Retinal pigment epithelial cell (primary cell): ENCODE measurements around the gene LPIN2.

Experiments used
- DNase-seq: peaks from one replicate; pipeline ENCODE4 v3.0.0-alpha.2; 2010; ENCODE audit warnings: low read depth
- H3K4me3 ChIP-seq: 2 replicates; pipeline ENCODE4 v1.5.1; 2011; ENCODE audit warnings: mild to moderate bottlenecking, low read length, control low read depth, moderate library complexity
- TF ChIP-seq, protein P1 (sequence below): conservative IDR thresholded peaks from 2 replicates; pipeline ENCODE4 v1.5.1; 2011; ENCODE audit warnings: low read depth, low read length, control low read depth, inconsistent platforms

The LPIN2 gene

DNA sequence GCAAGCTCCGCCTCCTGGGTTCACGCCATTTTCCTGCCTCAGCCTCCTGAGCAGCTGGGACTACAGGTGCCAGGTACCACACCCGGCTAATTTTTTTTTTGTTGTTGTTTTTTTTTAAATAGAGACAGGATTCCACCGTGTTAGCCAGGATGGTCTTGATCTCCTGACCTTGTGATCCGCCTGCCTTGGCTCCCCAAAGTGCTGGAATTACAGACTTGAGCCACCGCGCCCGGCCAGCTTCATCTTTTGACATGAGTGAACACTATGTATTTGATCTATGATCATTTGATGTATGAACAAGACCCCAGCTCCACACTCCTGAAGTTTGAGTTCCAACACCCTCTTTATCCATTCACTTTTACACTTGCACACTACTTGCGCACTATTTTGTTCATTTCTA is 43.4 kb upstream of the LPIN2 start:
- no peak for DNase-seq
- TF ChIP-seq, protein P1, sequence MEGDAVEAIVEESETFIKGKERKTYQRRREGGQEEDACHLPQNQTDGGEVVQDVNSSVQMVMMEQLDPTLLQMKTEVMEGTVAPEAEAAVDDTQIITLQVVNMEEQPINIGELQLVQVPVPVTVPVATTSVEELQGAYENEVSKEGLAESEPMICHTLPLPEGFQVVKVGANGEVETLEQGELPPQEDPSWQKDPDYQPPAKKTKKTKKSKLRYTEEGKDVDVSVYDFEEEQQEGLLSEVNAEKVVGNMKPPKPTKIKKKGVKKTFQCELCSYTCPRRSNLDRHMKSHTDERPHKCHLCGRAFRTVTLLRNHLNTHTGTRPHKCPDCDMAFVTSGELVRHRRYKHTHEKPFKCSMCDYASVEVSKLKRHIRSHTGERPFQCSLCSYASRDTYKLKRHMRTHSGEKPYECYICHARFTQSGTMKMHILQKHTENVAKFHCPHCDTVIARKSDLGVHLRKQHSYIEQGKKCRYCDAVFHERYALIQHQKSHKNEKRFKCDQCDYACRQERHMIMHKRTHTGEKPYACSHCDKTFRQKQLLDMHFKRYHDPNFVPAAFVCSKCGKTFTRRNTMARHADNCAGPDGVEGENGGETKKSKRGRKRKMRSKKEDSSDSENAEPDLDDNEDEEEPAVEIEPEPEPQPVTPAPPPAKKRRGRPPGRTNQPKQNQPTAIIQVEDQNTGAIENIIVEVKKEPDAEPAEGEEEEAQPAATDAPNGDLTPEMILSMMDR = no peak

DNA sequence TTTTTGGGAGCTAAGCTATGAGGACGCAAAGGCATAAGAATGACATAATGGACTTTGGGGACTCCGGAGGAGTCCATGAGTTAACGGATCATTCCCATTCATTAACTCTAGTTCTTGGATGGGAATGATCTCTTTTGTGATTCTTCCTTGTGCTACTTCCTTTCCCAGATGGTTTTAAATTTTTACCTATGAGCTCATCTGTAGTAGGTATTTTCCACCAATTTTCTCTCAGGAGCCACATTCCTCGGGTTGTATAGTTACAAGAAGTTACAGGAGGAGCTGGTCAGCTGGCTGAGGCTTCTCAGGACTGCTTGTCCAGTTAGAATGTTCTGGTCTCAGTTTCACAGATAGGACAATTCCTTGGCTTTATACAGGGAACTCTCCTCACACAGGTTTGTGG is 42.9 kb upstream of the LPIN2 start:
- TF ChIP-seq, protein P1 = no peak
- DNase-seq = no peak

More for the DNA sequence above, 43.4 kb upstream of the LPIN2 start:
- H3K4me3 ChIP-seq = no peak overlapping the region

DNA sequence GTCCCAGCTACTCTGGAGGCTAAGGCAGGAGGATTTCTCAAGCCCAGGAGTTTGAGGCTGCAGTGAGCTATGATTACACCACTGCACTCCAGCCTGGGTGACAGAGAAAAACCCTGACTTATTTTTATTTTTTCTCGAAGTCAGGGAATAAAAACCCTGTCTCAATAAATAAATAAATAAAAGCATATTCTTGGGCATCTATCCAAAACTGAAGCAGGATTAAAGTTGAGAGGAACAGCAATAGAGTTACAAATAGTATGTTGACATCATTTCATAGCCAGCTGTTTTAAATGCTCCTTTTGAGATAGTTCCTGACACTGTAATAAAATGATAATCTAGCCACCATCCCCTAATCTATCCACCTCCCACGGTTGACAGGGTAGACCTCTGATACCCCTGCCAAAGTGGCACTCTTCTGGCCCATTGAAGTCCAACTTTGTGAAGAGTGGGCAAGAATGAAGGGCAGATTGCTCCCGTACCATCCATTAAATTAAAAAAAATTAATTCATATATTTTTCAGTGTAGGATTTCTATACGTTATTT is 42.3 kb upstream of the LPIN2 start:
- no peak overlapping the region for H3K4me3 ChIP-seq
- no peak for DNase-seq
- TF ChIP-seq, protein P1 = no peak

More for the DNA sequence above, 42.9 kb upstream of the LPIN2 start:
- H3K4me3 ChIP-seq = no peak overlapping the region

DNA sequence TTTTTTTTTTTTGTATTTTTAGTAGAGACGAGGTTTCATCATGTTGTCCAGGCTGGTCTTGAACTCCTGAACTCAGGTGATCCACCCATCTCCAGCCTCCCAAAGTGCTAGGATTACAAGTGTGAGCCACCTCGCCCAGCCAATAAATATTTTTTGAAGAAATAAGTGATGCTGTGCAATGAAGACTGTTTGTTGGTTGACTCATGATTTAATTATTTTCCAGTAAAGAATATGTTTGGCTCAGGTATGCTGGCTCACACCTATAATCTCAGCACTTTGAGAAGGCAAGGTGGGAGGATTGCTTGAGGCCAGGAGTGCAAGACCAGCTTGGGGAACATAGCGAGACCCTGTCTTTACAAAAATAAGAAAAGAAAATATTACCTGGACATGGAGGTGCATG is 41.8 kb upstream of the LPIN2 start:
- no peak overlapping the region for H3K4me3 ChIP-seq
- DNase-seq = no peak
- TF ChIP-seq, protein P1 = no peak

DNA sequence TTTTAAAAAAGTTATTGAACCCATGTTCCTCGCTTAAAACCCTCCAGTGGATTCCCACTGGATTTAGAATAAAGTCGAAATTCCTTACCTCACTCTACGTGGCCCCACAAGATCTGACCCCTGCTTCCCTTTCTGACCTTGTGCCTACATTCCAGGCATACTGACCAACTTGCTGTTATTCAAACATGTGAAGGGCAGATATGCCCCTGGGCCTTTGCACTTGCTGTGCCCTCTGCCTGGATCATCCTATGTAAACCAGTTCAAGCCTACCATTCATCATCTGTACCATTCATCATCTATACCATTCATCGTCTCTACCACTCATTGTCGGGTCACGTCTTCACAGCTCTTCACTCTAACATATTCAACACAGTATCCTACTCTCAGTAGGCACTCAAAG is 41.3 kb upstream of the LPIN2 start:
- DNase-seq = no peak
- no peak overlapping the region for H3K4me3 ChIP-seq
- TF ChIP-seq, protein P1 = no peak

DNA sequence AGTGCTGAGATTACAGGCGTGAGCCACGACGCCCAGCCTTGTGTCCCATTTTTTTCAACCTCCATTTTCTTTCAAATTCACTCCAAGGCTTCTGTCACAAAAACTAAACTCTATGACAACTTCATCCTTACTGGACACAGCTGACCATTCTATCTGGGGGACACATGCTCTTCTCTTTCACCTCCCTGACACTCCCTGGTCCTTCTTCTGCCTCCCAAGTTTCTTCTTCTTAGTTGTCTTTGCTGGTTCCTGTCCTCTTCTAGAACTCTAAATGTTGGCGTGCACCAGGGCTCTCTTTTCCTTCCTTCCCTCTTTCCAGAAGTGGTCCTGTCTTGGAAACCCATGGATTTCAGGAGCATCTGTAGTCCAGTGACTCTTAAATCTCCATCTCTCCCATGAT is 40.1 kb upstream of the LPIN2 start:
- TF ChIP-seq, protein P1 = no peak
- DNase-seq = no peak
- H3K4me3 ChIP-seq = no peak overlapping the region

DNA sequence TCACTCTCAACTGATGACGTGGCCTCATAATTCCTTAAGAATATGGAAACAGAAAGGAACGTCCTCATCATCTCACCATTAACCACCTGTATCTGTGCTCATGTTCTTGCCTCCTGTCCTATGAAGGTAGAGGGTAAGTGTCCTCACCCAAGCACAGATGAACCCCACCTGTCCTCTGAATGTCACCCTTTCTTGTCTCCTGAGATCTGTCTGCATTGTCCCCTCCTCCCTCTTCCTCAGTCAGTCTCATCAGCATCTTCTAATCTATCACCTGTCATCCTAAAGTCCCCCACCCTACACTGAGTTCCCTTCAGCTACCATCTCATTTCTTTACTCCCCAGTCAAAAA is 39.4 kb upstream of the LPIN2 start:
- H3K4me3 ChIP-seq = no peak overlapping the region
- DNase-seq = no peak
- TF ChIP-seq, protein P1 = no peak
